Type B pancreatic cell (in vitro differentiated cells): ENCODE results near the gene NRAS. TPM values are rescaled to one million over a fixed set of nuclear protein-coding genes. Genes with fewer than 3 reads are reported as not detected.
A peak's percentile ranks its signal among the peaks of the same experiment; 100 is the strongest.

Experiments used
- DNase-seq: peaks from one replicate; pipeline ENCODE4 v3.0.0; 2021; ENCODE audit warnings: mixed read lengths; ENCODE audit not compliant: unreplicated experiment; ENCODE audit errors: extremely low spot score
- H3K27ac Mint-ChIP-seq: 2 replicates; pipeline ENCODE4 v1.8.0; 2021; ENCODE audit warnings: mild to moderate bottlenecking, mixed read lengths
- H3K27me3 Mint-ChIP-seq: 2 replicates; pipeline ENCODE4 v1.8.0; 2021; ENCODE audit warnings: mixed read lengths
- H3K36me3 Mint-ChIP-seq: 2 replicates; pipeline ENCODE4 v1.8.0; 2021; ENCODE audit warnings: mixed read lengths
- H3K4me1 Mint-ChIP-seq: one replicate; pipeline ENCODE4 v1.8.0; 2021; ENCODE audit warnings: mixed read lengths; ENCODE audit not compliant: unreplicated experiment
- H3K4me3 Mint-ChIP-seq: 2 replicates; pipeline ENCODE4 v1.8.0; 2021; ENCODE audit warnings: mild to moderate bottlenecking, mixed read lengths
- H3K9me3 Mint-ChIP-seq: 2 replicates; pipeline ENCODE4 v1.8.0; 2021; ENCODE audit warnings: mixed read lengths
- total RNA-seq: library from RNA; stranded (reverse); gene quantifications from 2 replicates; pipeline ENCODE4 v1.2.1, GENCODE V29; 2021; ENCODE audit warnings: low replicate concordance
- TF ChIP-seq, protein P1 (sequence below): fragments of 200-600 bp; sonication (generic); conservative IDR thresholded peaks from 2 replicates; pipeline ENCODE4 v1.5.0; 2021; ENCODE audit warnings: antibody characterized with exemption, mild to moderate bottlenecking

NRAS gene
- total RNA-seq, 1 donor from 2014 or later: 49.4 TPM

DNA sequence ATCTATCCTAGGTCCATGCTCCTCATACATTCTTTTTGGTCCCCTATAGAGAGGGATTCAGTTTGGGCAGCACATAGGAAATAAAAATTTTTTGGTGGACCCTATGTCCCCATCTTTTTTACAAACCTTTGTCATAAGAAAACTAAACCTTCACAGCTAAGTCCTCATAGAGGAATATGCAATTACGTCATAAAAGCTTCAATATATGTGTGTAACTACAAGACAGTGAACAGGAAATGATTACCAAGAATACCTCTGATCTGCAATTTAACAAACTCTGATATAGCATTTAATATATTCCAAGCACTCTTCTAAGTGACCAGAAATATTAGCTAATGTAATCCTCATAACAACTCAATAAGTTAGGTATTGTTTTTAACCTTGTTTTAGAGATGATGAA lies 40.5 kb downstream of the NRAS start:
- Mint-ChIP-seq H3K4me3 (no peak overlapping the region), H3K27ac (no peak overlapping the region), H3K27me3 (peaks cover 63% of the 10 kb centered on the region), H3K36me3 (no peaks in the 10 kb centered on the region), H3K9me3 (no peaks in the 10 kb centered on the region), H3K4me1 (no peaks in the 10 kb centered on the region)
- no peak for DNase-seq
- TF ChIP-seq, protein P1, sequence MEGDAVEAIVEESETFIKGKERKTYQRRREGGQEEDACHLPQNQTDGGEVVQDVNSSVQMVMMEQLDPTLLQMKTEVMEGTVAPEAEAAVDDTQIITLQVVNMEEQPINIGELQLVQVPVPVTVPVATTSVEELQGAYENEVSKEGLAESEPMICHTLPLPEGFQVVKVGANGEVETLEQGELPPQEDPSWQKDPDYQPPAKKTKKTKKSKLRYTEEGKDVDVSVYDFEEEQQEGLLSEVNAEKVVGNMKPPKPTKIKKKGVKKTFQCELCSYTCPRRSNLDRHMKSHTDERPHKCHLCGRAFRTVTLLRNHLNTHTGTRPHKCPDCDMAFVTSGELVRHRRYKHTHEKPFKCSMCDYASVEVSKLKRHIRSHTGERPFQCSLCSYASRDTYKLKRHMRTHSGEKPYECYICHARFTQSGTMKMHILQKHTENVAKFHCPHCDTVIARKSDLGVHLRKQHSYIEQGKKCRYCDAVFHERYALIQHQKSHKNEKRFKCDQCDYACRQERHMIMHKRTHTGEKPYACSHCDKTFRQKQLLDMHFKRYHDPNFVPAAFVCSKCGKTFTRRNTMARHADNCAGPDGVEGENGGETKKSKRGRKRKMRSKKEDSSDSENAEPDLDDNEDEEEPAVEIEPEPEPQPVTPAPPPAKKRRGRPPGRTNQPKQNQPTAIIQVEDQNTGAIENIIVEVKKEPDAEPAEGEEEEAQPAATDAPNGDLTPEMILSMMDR: no peak

DNA sequence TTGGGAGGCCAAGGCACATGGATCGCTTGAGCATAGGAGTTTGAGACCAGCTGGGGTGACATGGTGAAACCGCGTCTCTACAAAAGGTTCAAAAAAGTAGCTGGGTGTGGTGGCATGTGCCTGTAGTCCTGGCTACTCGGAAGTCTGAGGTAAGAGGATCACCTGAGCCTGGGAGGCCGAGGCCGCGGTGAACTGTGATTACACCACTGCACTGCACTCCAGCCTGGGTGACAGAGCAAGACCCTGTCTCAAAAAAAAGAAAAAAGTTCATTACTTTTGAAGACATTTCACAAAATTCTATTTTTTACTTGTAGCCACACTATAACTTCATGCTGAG lies 44.7 kb downstream of the NRAS start:
- H3K9me3 Mint-ChIP-seq: no peaks in the 10 kb centered on the region
- H3K27ac Mint-ChIP-seq: no peak overlapping the region
- peaks cover 10% of the 10 kb centered on the region for H3K4me1 Mint-ChIP-seq
- TF ChIP-seq, protein P1: no peak
- no peaks in the 10 kb centered on the region for H3K36me3 Mint-ChIP-seq
- H3K27me3 Mint-ChIP-seq: peaks cover 56% of the 10 kb centered on the region
- H3K4me3 Mint-ChIP-seq: no peak overlapping the region
- DNase-seq: no peak

DNA sequence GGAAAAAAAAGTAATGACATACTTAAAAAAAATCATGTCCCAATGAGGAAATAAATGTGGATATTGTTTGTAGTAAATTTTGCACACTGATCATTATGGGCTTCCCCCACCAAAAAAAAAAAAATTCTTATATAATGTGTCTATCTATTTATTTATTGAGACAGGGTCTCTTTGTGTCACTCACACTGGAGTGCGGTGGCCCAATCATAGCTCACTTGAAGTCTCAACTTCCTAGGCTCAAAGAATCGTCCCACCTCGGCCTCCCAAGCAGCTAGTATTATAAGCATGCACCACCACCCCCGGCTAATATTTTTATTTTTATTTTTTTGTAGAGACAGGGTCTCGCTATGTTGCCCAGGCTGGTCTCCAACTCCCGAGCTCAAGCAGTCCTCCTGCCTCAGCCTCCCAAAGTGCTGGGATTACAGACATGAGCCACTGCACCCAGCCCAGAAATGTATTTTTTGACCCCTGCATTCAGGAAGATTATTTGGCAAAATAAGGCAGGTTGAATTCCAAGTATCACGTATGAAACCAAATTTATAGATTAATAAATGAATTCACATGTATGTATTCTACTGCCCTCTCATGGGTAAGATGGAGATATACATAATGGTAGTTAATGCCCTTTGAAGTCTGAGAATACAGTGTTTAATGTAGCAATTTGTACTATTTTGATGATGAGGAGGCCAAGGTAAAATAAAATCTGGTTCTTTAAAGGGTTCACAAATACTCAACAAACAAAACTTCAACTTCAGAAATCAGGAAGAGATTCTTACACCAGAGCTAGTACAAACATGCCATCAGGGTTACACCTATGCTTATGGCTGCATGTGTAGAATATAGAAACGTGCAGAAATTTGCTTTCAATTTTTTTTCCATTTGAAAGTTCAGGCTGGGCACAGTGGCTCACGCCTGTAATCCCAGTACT lies 45.3 kb downstream of the NRAS start:
- Mint-ChIP-seq H3K4me3 (peak overlapping the region; percentile 98), H3K9me3 (no peaks in the 10 kb centered on the region), H3K4me1 (peaks cover 10% of the 10 kb centered on the region), H3K27ac (peak overlapping the region; percentile 100), H3K27me3 (peaks cover 53% of the 10 kb centered on the region), H3K36me3 (no peaks in the 10 kb centered on the region)
- DNase-seq: no peak
- TF ChIP-seq, protein P1: peak; percentile 54

DNA sequence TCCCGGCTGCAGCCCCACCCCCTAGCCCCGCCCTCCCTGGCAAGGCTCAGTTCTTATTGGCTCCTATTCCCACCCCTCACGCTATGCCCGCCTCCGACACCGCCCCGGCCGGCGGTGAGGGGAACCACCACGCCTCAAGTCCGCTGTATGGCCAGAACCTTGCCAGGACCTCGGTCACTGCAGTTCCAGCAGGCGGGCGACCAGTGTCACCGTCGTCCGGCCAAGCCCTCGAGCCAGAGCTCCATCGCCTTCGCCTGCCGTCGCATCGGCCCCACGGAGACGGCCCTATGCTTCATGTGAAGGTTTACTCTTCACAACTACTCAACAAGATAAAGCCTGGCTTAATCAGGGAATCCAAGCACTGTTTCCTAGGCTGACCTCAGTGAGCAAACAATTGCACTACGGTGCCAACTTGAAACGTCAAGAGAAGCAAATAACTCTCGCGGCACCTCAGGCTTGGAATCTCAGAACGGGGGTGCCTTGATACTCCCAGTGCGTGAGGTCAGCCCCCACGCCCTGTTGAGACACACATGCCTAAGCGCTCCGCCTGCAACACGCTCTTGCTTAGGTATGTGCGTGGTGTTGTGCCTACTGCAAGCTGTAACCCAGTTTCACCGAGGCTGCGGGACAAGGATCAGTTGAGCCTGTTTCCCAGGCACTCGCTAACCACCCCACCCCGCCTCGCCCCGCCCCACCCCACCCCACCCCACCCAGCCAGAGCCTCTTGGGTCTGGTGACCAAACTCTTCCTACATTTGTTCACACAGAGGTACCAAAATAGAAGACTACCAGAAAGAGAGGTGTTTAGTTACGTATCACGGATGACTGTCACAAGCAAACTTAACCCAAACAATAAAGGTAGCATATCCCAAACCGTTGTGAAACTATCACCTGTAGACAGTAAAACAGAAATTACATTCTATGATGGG lies 46.2 kb downstream of the NRAS start:
- H3K4me3 Mint-ChIP-seq: peak overlapping the region; percentile 98
- no peaks in the 10 kb centered on the region for H3K36me3 Mint-ChIP-seq
- TF ChIP-seq, protein P1: peak; percentile 57
- peaks cover 51% of the 10 kb centered on the region for H3K27me3 Mint-ChIP-seq
- peaks cover 10% of the 10 kb centered on the region for H3K4me1 Mint-ChIP-seq
- H3K9me3 Mint-ChIP-seq: no peaks in the 10 kb centered on the region
- H3K27ac Mint-ChIP-seq: peak overlapping the region; percentile 100
- DNase-seq: peak; percentile 69

DNA sequence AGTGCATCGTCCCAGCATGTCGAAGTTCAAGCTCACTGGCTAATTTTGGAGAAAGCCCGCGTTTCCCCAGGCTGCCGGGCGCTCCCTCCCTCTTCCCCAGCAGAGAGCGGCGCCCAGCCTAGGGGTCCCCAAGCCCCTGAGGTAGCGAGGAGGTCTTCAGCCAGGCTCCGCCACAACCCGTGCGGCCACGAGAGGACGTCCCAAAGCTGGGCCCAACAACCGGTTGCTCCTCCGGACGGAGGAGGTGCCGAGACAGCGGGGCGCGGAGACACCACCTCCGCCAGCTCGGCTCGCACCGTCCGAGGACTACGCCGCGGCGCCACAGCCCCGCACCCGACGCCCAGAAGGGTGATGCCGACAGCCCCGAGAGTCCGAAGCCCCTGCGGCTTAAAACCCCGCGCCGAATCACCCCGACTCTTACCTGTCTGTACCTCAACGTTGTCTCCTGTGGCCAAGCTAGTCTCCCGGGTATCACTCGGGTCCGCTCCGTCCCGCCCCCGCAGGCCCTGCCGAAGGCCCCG lies 46.9 kb downstream of the NRAS start, which contains the start of gene DENND2C:
Gene DENND2C, minus strand, starts transcription at position 488 of the 521 bp plus-strand sequence. CDS start 44,065 bp downstream, outside the sequence.
- Mint-ChIP-seq H3K9me3 (no peaks in the 10 kb centered on the region), H3K27ac (peak within 1 kb of the TSS; percentile 100), H3K36me3 (no peaks in the 10 kb centered on the region), H3K4me1 (peaks cover 10% of the 10 kb centered on the region), H3K27me3 (peaks cover 43% of the 10 kb centered on the region), H3K4me3 (peak within 1 kb of the TSS; percentile 98)
- TF ChIP-seq, protein P1: no peak
- peak; percentile 85 for DNase-seq
